SK-N-SH treated with all-trans-retinoic acid at 6 μM for 48 hours (cell line): ENCODE measurements around the gene TEAD4.

Experiments used
- ATAC-seq: fragments of 200-7000 bp; cut with Tn5 transposase; 3 replicates; pipeline ENCODE4 v1.9.1; 2020; ENCODE audit warnings: mild to moderate bottlenecking, moderate library complexity
- BACH2 ChIP-seq: fragments of 250-450 bp; sonication (Bioruptor Pico); IDR thresholded peaks from 2 replicates; pipeline ENCODE4 v1.9.0; 2021; ENCODE audit warnings: mild to moderate bottlenecking, borderline replicate concordance
- CREB5 ChIP-seq: fragments of 250-450 bp; sonication (Bioruptor Pico); IDR thresholded peaks from 2 replicates; pipeline ENCODE4 v1.5.1; 2020; ENCODE audit warnings: low read depth, mild to moderate bottlenecking, moderate library complexity
- CSDC2 ChIP-seq: fragments of 250-450 bp; sonication (Bioruptor Pico); IDR thresholded peaks from 2 replicates; pipeline ENCODE4 v1.5.0; 2020; ENCODE audit warnings: mild to moderate bottlenecking, moderate library complexity
- CSRNP3 ChIP-seq: fragments of 250-450 bp; sonication (Bioruptor Pico); IDR thresholded peaks from 2 replicates; pipeline ENCODE4 v1.5.1; 2021; ENCODE audit warnings: mild to moderate bottlenecking, moderate library complexity
- ESRRG ChIP-seq: fragments of 250-450 bp; sonication (Bioruptor Pico); IDR thresholded peaks from 2 replicates; pipeline ENCODE4 v1.6.1; 2021; ENCODE audit warnings: mild to moderate bottlenecking
- GLIS3 ChIP-seq: fragments of 250-450 bp; sonication (Bioruptor Pico); IDR thresholded peaks from 2 replicates; pipeline ENCODE4 v1.5.0; 2020; ENCODE audit warnings: mild to moderate bottlenecking, moderate library complexity
- POU6F1 ChIP-seq: fragments of 250-450 bp; sonication (Bioruptor Pico); IDR thresholded peaks from 2 replicates; pipeline ENCODE4 v1.8.0; 2021; ENCODE audit warnings: low read depth, mild to moderate bottlenecking, moderate library complexity, borderline replicate concordance
- PPARA ChIP-seq: fragments of 250-450 bp; sonication (Bioruptor Pico); IDR thresholded peaks from 2 replicates; pipeline ENCODE4 v1.5.0; 2020; ENCODE audit warnings: mild to moderate bottlenecking, borderline replicate concordance
- RARB ChIP-seq: fragments of 250-450 bp; sonication (Bioruptor Pico); IDR thresholded peaks from 2 replicates; pipeline ENCODE4 v1.8.0; 2021; ENCODE audit warnings: mild to moderate bottlenecking, moderate library complexity
- SNAI2 ChIP-seq: fragments of 250-450 bp; sonication (Bioruptor Pico); IDR thresholded peaks from 2 replicates; pipeline ENCODE4 v1.5.0; 2020; ENCODE audit warnings: mild to moderate bottlenecking, moderate library complexity
- TCF4 ChIP-seq: fragments of 250-450 bp; sonication (Bioruptor Pico); IDR thresholded peaks from 2 replicates; pipeline ENCODE4 v1.8.0; 2021; ENCODE audit warnings: mild to moderate bottlenecking, moderate library complexity, borderline replicate concordance
- TOX ChIP-seq: fragments of 250-450 bp; sonication (Bioruptor Pico); IDR thresholded peaks from 2 replicates; pipeline ENCODE4 v1.8.0; 2021; ENCODE audit warnings: mild to moderate bottlenecking, moderate library complexity, borderline replicate concordance
- TSHZ2 ChIP-seq: fragments of 250-450 bp; sonication (Bioruptor Pico); IDR thresholded peaks from 2 replicates; pipeline ENCODE4 v1.5.0; 2020; ENCODE audit warnings: mild to moderate bottlenecking, moderate library complexity
- ZC3H10 ChIP-seq: fragments of 250-450 bp; sonication (Bioruptor Pico); IDR thresholded peaks from 2 replicates; pipeline ENCODE4 v1.5.1; 2021; ENCODE audit warnings: mild to moderate bottlenecking, moderate library complexity
- ZFP30 ChIP-seq: fragments of 450-650 bp; formaldehyde crosslinking; IDR thresholded peaks from 2 replicates; pipeline ENCODE4 v1.5.0; 2022; ENCODE audit warnings: mild to moderate bottlenecking, moderate library complexity
- ZNF565 ChIP-seq: fragments of 450-650 bp; formaldehyde crosslinking; conservative IDR thresholded peaks from 2 replicates; pipeline ENCODE4 v1.5.0; 2020; ENCODE audit warnings: low read depth, mild to moderate bottlenecking, moderate library complexity
- ZNF70 ChIP-seq: fragments of 450-650 bp; formaldehyde crosslinking; IDR thresholded peaks from 2 replicates; pipeline ENCODE4 v1.5.0; 2020; ENCODE audit warnings: mild to moderate bottlenecking, moderate library complexity
- ZNF8 ChIP-seq: fragments of 450-650 bp; formaldehyde crosslinking; IDR thresholded peaks from 2 replicates; pipeline ENCODE4 v1.5.0; 2020; ENCODE audit warnings: mild to moderate bottlenecking, moderate library complexity

Gene TEAD4

GRCh38 chr12:2998789-2999264 is 39.6 kb downstream of the TEAD4 start (continued):
- no peak for TF ChIP-seq TCF4 (CRISPR knock-in tag)
- TF ChIP-seq, all 23 proteins: peak for 0

- TF ChIP-seq SNAI2 (CRISPR knock-in tag) (no peak), ZFP30 (no peak), RARB (CRISPR knock-in tag) (no peak), ESRRG (no peak), CSDC2 (no peak), PPARA (CRISPR knock-in tag) (no peak), TOX (CRISPR knock-in tag) (no peak), POU6F1 (CRISPR knock-in tag) (no peak), ZC3H10 (no peak), TSHZ2 (CRISPR knock-in tag) (no peak), ZNF8 (CRISPR knock-in tag) (no peak)
- ATAC-seq, result no peak
These were observed 40.2 kb downstream of the TEAD4 start for GRCh38 chr12:2999265-2999841.

GRCh38 chr12:3000548-3001275 is 41.5 kb downstream of the TEAD4 start:
- TF ChIP-seq TSHZ2 (CRISPR knock-in tag) (no peak), PPARA (CRISPR knock-in tag) (no peak), ESRRG (no peak), SNAI2 (CRISPR knock-in tag) (no peak), ZNF565 (CRISPR knock-in tag) (no peak), GLIS3 (no peak), TOX (CRISPR knock-in tag) (no peak), CSRNP3 (CRISPR knock-in tag) (no peak), ZNF8 (CRISPR knock-in tag) (no peak), CREB5 (CRISPR knock-in tag) (no peak), CSDC2 (no peak), ZNF70 (CRISPR knock-in tag) (no peak), POU6F1 (CRISPR knock-in tag) (no peak), BACH2 (CRISPR knock-in tag) (no peak), TCF4 (CRISPR knock-in tag) (no peak), ZC3H10 (no peak)
- TF ChIP-seq, all 23 proteins: peak for 0
- ATAC-seq, result no peak
